Fibroblast of lung (primary cell): Measurements from ENCODE around the gene SNRPA1.

Experiments used
- CTCF ChIP-seq, 2 donors: IDR thresholded peaks in 1 of 2; conservative IDR thresholded peaks in 1 of 2; 1 replicate in 1 of 2; 2 replicates in 1 of 2; pipeline ENCODE4 v1.5.1; 2011 to 2012; ENCODE audit warnings: low read length in 2 of 2, control low read depth in 1 of 2, inconsistent platforms in 1 of 2, low read depth in 1 of 2, mild to moderate bottlenecking in 1 of 2
- EZH2 ChIP-seq: IDR thresholded peaks from 2 replicates; pipeline ENCODE4 v1.5.1; 2012; ENCODE audit warnings: low read length, control low read depth, mild to moderate bottlenecking; ENCODE audit errors: missing control alignments

- TF ChIP-seq CTCF (conservative IDR thresholded peaks at IDR 0.05 in 1 of 2, IDR thresholded peaks at IDR 0.05 in 1 of 2; ENCODE audit: low read depth in 1 of 2, low read length in 2 of 2) = no peak
- no peak for TF ChIP-seq EZH2
Observed at GRCh38 chr15:101264011-101264410, 31.0 kb downstream of the SNRPA1 start.
